ENCODE measurements around the gene SDHC. TPM values are rescaled to one million over a fixed set of nuclear protein-coding genes. Genes with fewer than 3 reads are reported as not detected.
A peak's percentile ranks its signal among the peaks of the same experiment; 100 is the strongest.

SDHC gene
- total and polyA plus RNA-seq, 7 experiments from 2014 or later = 66.3 to 274 (median 108) TPM

- peak; percentile 100 for ATAC-seq
- ChIA-PET CTCF (interaction anchor here (1.0 to 1.1 kb wide), 2 partner anchors 14 to 142 kb away, joined by 4 to 6 read pairs; partner anchors contain the start of gene TOMM40L), POLR2A (interaction anchor here (0.5 to 1.6 kb wide), 3 partner anchors 23 to 166 kb away, joined by 3 to 5 read pairs (median 4); partner anchors contain the start of gene NDUFS2)
- Mint-ChIP-seq H3K36me3 (peaks cover 11 to 24% (median 13%) of the 10 kb centered on the region in 5 donors), H3K27me3 (no peaks in the 10 kb centered on the region), H3K27ac (peak within 1 kb of the TSS; percentile 42 to 87 (median 62)), H3K4me3 (no peak within 1 kb of the TSS), H3K9me3 (no peaks in the 10 kb centered on the region), H3K4me1 (peaks cover 5 to 19% (median 9%) of the 10 kb centered on the region in 7 donors)
- H3K9me3 ChIP-seq (ENCODE audit: control insufficient read depth in 2 of 3, low read length in 3 of 3) = no peaks in the 10 kb centered on the region
- peaks cover 0 to 20% (median 10%) of the 10 kb centered on the region in 3 experiments for H3K36me3 ChIP-seq (ENCODE audit: control insufficient read depth in 2 of 3, insufficient read depth in 3 of 3, low read length in 3 of 3)
- H3K27ac ChIP-seq (ENCODE audit: low read depth, low read length) = peak within 1 kb of the TSS; percentile 59
- no peaks in the 10 kb centered on the region for H3K27me3 ChIP-seq (ENCODE audit: control insufficient read depth in 2 of 2, insufficient read depth in 2 of 2, low read length in 2 of 2)
- no peaks in the 10 kb centered on the region for H3K4me1 ChIP-seq (ENCODE audit: control insufficient read depth in 2 of 2, insufficient read depth in 2 of 2, low read length in 2 of 2)
- intact Hi-C loops (cut with micrococcal nuclease) = loop anchor here (1.0 to 5.0 kb wide), 2 partner anchors 141 to 143 kb away; partner anchors contain the start of gene TOMM40L (in 1 of the 2)
- H3K4me3 ChIP-seq (ENCODE audit: low read length) = no peak within 1 kb of the TSS
- DNase-seq = peak in 7 of 9 donors; percentile 38 to 74 (median 60)
These were observed 53.7 kb downstream of the SDHC start, which contains the start of gene CFAP126 for GRCh38 chr1:161367684-161368400. Gene CFAP126, minus strand, starts transcription at chr1:161367876. Its CDS starts 8 bp downstream, at chr1:161367868.

GRCh38 chr1:161373442-161373841, 59.3 kb downstream of the SDHC start:
- Histone ChIP-seq H3K27me3 (ENCODE audit: control insufficient read depth in 2 of 2, insufficient read depth in 2 of 2, low read length in 2 of 2) (no peaks in the 10 kb centered on the region), H3K4me3 (ENCODE audit: low read length) (no peak overlapping the region), H3K9me3 (ENCODE audit: control insufficient read depth in 2 of 3, low read length in 3 of 3) (no peaks in the 10 kb centered on the region), H3K36me3 (ENCODE audit: control insufficient read depth in 2 of 3, insufficient read depth in 3 of 3, low read length in 3 of 3) (no peaks in the 10 kb centered on the region), H3K4me1 (ENCODE audit: control insufficient read depth in 2 of 2, insufficient read depth in 2 of 2, low read length in 2 of 2) (no peaks in the 10 kb centered on the region), H3K27ac (ENCODE audit: low read depth, low read length) (no peak overlapping the region)
- intact Hi-C loops (cut with micrococcal nuclease) = no loop called here
- Mint-ChIP-seq H3K36me3 (no peaks in the 10 kb centered on the region), H3K4me3 (no peak overlapping the region), H3K9me3 (no peaks in the 10 kb centered on the region), H3K27ac (no peak overlapping the region), H3K4me1 (peaks cover 0 to 5% (median 0%) of the 10 kb centered on the region in 7 donors), H3K27me3 (no peaks in the 10 kb centered on the region)
- no peak for DNase-seq
- ChIA-PET POLR2A (no interaction called here), CTCF (interaction anchor here (1.1 to 1.4 kb wide), 3 partner anchors 80 to 208 kb away, joined by 3 to 4 read pairs (median 3); partner anchors contain the start of gene PPOX)
- no peak for ATAC-seq

GRCh38 chr1:161374373-161374772, 60.2 kb downstream of the SDHC start:
- intact Hi-C loops (cut with micrococcal nuclease) = no loop called here
- H3K4me1 Mint-ChIP-seq = peaks cover 0 to 5% (median 0%) of the 10 kb centered on the region in 7 donors
- no peak for ATAC-seq
- CTCF ChIA-PET = interaction anchor here (0.6 to 1.4 kb wide), 8 partner anchors 16 to 367 kb away, joined by 3 to 4 read pairs (median 3); partner anchors contain the start of genes B4GALT3 and PPOX
- no peaks in the 10 kb centered on the region for H3K36me3 Mint-ChIP-seq
- POLR2A ChIA-PET = interaction anchor here (1.1 kb wide), 1 partner anchor 23 kb away, joined by 4 read pairs; no protein-coding TSS in a partner anchor
- no peak overlapping the region for H3K27ac Mint-ChIP-seq
- Histone ChIP-seq H3K36me3 (ENCODE audit: control insufficient read depth in 2 of 3, insufficient read depth in 3 of 3, low read length in 3 of 3) (no peaks in the 10 kb centered on the region), H3K9me3 (ENCODE audit: control insufficient read depth in 2 of 3, low read length in 3 of 3) (no peaks in the 10 kb centered on the region), H3K27ac (ENCODE audit: low read depth, low read length) (no peak overlapping the region), H3K4me3 (ENCODE audit: low read length) (no peak overlapping the region), H3K27me3 (ENCODE audit: control insufficient read depth in 2 of 2, insufficient read depth in 2 of 2, low read length in 2 of 2) (no peaks in the 10 kb centered on the region), H3K4me1 (ENCODE audit: control insufficient read depth in 2 of 2, insufficient read depth in 2 of 2, low read length in 2 of 2) (no peaks in the 10 kb centered on the region)
- no peak overlapping the region for H3K4me3 Mint-ChIP-seq
- no peaks in the 10 kb centered on the region for H3K9me3 Mint-ChIP-seq
- DNase-seq = no peak
- H3K27me3 Mint-ChIP-seq = no peaks in the 10 kb centered on the region

- Mint-ChIP-seq H3K36me3 (no peaks in the 10 kb centered on the region), H3K4me1 (peaks cover 0 to 8% (median 1%) of the 10 kb centered on the region in 7 donors), H3K27ac (no peak overlapping the region), H3K9me3 (no peaks in the 10 kb centered on the region), H3K4me3 (no peak overlapping the region), H3K27me3 (no peaks in the 10 kb centered on the region)
- CTCF ChIA-PET = interaction anchor here (0.9 kb wide), 1 partner anchor 11 kb away, joined by 3 read pairs; no protein-coding TSS in a partner anchor
- POLR2A ChIA-PET = interaction anchor here (0.6 kb wide), 1 partner anchor 96 kb away, joined by 4 read pairs; no protein-coding TSS in a partner anchor
- Histone ChIP-seq H3K9me3 (ENCODE audit: control insufficient read depth in 2 of 3, low read length in 3 of 3) (no peaks in the 10 kb centered on the region), H3K27me3 (ENCODE audit: control insufficient read depth in 2 of 2, insufficient read depth in 2 of 2, low read length in 2 of 2) (no peaks in the 10 kb centered on the region), H3K4me3 (ENCODE audit: low read length) (no peak overlapping the region), H3K36me3 (ENCODE audit: control insufficient read depth in 2 of 3, insufficient read depth in 3 of 3, low read length in 3 of 3) (no peaks in the 10 kb centered on the region), H3K27ac (ENCODE audit: low read depth, low read length) (no peak overlapping the region), H3K4me1 (ENCODE audit: control insufficient read depth in 2 of 2, insufficient read depth in 2 of 2, low read length in 2 of 2) (no peaks in the 10 kb centered on the region)
- DNase-seq (no peak), ATAC-seq (no peak)
- intact Hi-C loops (cut with micrococcal nuclease) = no loop called here
These were observed 63.8 kb downstream of the SDHC start for GRCh38 chr1:161378014-161378413.

- ATAC-seq = no peak
- Mint-ChIP-seq H3K4me1 (peaks cover 0 to 8% (median 1%) of the 10 kb centered on the region in 7 donors), H3K4me3 (no peak overlapping the region), H3K9me3 (no peaks in the 10 kb centered on the region), H3K27me3 (no peaks in the 10 kb centered on the region), H3K27ac (no peak overlapping the region), H3K36me3 (no peaks in the 10 kb centered on the region)
- H3K9me3 ChIP-seq (ENCODE audit: control insufficient read depth in 2 of 3, low read length in 3 of 3) = no peaks in the 10 kb centered on the region
- intact Hi-C loops (cut with micrococcal nuclease) = no loop called here
- no peak for DNase-seq
- ChIA-PET CTCF (no interaction called here), POLR2A (no interaction called here)
- no peaks in the 10 kb centered on the region for H3K36me3 ChIP-seq (ENCODE audit: control insufficient read depth in 2 of 3, insufficient read depth in 3 of 3, low read length in 3 of 3)
- no peak overlapping the region for H3K27ac ChIP-seq (ENCODE audit: low read depth, low read length)
- H3K4me3 ChIP-seq (ENCODE audit: low read length) = no peak overlapping the region
- H3K4me1 ChIP-seq (ENCODE audit: control insufficient read depth in 2 of 2, insufficient read depth in 2 of 2, low read length in 2 of 2) = no peaks in the 10 kb centered on the region
- H3K27me3 ChIP-seq (ENCODE audit: control insufficient read depth in 2 of 2, insufficient read depth in 2 of 2, low read length in 2 of 2) = no peaks in the 10 kb centered on the region
These were observed 64.9 kb downstream of the SDHC start for GRCh38 chr1:161379071-161379470.

DNA sequence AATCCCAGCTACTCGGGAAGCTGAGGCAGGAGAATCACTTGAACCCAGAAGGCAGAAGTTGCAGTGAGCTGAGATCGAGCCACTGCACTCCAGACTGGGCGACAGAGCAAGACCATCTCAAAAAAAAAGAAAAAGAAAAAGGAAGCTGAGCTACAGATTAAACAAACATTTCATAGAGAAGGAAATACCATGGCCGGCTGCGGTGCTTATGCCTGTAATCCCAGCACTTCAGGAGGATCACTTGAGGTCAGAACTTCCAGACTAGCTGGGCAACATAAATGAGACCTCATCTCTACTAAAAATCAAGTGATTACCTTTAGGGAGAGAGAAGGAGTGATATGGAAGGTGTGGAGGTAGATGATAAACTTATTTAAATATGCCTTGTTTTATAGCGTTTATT, 67.5 kb downstream of the SDHC start:
- Mint-ChIP-seq H3K36me3 (peaks cover 0 to 5% (median 0%) of the 10 kb centered on the region in 5 donors), H3K27me3 (no peaks in the 10 kb centered on the region), H3K4me3 (peak overlapping the region in 1 of 10 donors; percentile 64), H3K9me3 (peaks cover 0 to 2% (median 0%) of the 10 kb centered on the region in 11 donors), H3K4me1 (peaks cover 0 to 14% (median 7%) of the 10 kb centered on the region in 7 donors), H3K27ac (peak overlapping the region in 2 of 9 donors; percentile 5 to 42)
- DNase-seq = no peak
- CTCF ChIA-PET = interaction anchor here (0.6 to 6.4 kb wide), 24 partner anchors 10 to 288 kb away, joined by 3 to 91 read pairs (median 4); partner anchors contain the start of genes CFAP126, PCP4L1, PPOX and TOMM40L
- no peaks in the 10 kb centered on the region for H3K27me3 ChIP-seq (ENCODE audit: control insufficient read depth in 2 of 2, insufficient read depth in 2 of 2, low read length in 2 of 2)
- H3K4me1 ChIP-seq (ENCODE audit: control insufficient read depth in 2 of 2, insufficient read depth in 2 of 2, low read length in 2 of 2) = peaks cover 0 to 3% of the 10 kb centered on the region in 2 donors
- no peak overlapping the region for H3K4me3 ChIP-seq (ENCODE audit: low read length)
- no peak for ATAC-seq
- POLR2A ChIA-PET = interaction anchor here (0.6 to 2.0 kb wide), 9 partner anchors 68 to 546 kb away, joined by 3 to 9 read pairs (median 4); partner anchors contain the start of genes B4GALT3, NDUFS2, PPOX and SDHC
- no peak overlapping the region for H3K27ac ChIP-seq (ENCODE audit: low read depth, low read length)
- intact Hi-C loops (cut with micrococcal nuclease) = loop anchor here (1.0 to 5.0 kb wide), 9 partner anchors 74 to 385 kb away; partner anchors contain the start of genes MPZ (in 1 of the 2) and PPOX (in 1 of the 2)
- no peaks in the 10 kb centered on the region for H3K9me3 ChIP-seq (ENCODE audit: control insufficient read depth in 2 of 3, low read length in 3 of 3)
- H3K36me3 ChIP-seq (ENCODE audit: control insufficient read depth in 2 of 3, insufficient read depth in 3 of 3, low read length in 3 of 3) = no peaks in the 10 kb centered on the region
